ENCODE measurements around the gene PEPD.

The PEPD gene

GRCh38 chr19:33510462-33511194 lies 11.0 kb downstream of the PEPD start:
- DNase-seq, result no peak

GRCh38 chr19:33509774-33510173 lies 11.8 kb downstream of the PEPD start:
- no peak for DNase-seq

- no peak for DNase-seq
These were observed 12.5 kb downstream of the PEPD start for GRCh38 chr19:33508941-33509614.

- DNase-seq, result no peak
These were observed 13.2 kb downstream of the PEPD start for GRCh38 chr19:33508431-33508830.

GRCh38 chr19:33508009-33508408 lies 13.6 kb downstream of the PEPD start:
- no peak for DNase-seq

GRCh38 chr19:33507021-33507956 lies 14.3 kb downstream of the PEPD start:
- DNase-seq, result no peak

- DNase-seq, result no peak
These were observed 15.1 kb downstream of the PEPD start for GRCh38 chr19:33506498-33506897.

GRCh38 chr19:33505823-33506222 lies 15.8 kb downstream of the PEPD start:
- DNase-seq, result no peak

- DNase-seq, result no peak
These were observed 16.4 kb downstream of the PEPD start for GRCh38 chr19:33505148-33505547.

GRCh38 chr19:33504058-33504444 lies 17.5 kb downstream of the PEPD start:
- DNase-seq, result no peak

GRCh38 chr19:33503433-33504057 lies 18.0 kb downstream of the PEPD start:
- no peak for DNase-seq

GRCh38 chr19:33503030-33503429 lies 18.6 kb downstream of the PEPD start:
- no peak for DNase-seq

- no peak for DNase-seq
These were observed 19.1 kb downstream of the PEPD start for GRCh38 chr19:33502521-33502920.

- DNase-seq, result no peak
These were observed 19.8 kb downstream of the PEPD start for GRCh38 chr19:33501693-33502356.

GRCh38 chr19:33500991-33501390 lies 20.6 kb downstream of the PEPD start:
- no peak for DNase-seq

- no peak for DNase-seq
These were observed 21.0 kb downstream of the PEPD start for GRCh38 chr19:33500586-33500985.

GRCh38 chr19:33499671-33500506 lies 21.7 kb downstream of the PEPD start:
- no peak for DNase-seq

GRCh38 chr19:33499248-33499647 lies 22.3 kb downstream of the PEPD start:
- DNase-seq, result no peak

GRCh38 chr19:33498391-33499000 lies 23.1 kb downstream of the PEPD start:
- DNase-seq, result no peak

GRCh38 chr19:33497778-33498175 lies 23.8 kb downstream of the PEPD start:
- no peak for DNase-seq

GRCh38 chr19:33497131-33497777 lies 24.3 kb downstream of the PEPD start:
- DNase-seq, result no peak

All from stimulated activated naive CD4-positive, alpha-beta T cell treated with Interleukin-2 at 50 U/mL for 16 hours (primary cell).